K562 (cell line): ENCODE results near the gene NDUFA6. TPM values are rescaled to one million over a fixed set of nuclear protein-coding genes. Genes with fewer than 3 reads are reported as not detected.
A peak's percentile ranks its signal among the peaks of the same experiment; 100 is the strongest.
"Not testable (repeated sequence)": the region's sequence is repeated elsewhere in the genome, so short reads cannot be mapped to it uniquely, and the experiment has no call there.

Source experiments
- ATAC-seq: fragments of 200-7000 bp; cut with Tn5 transposase; 3 replicates; pipeline ENCODE4 v1.9.1; 2020; ENCODE audit warnings: moderate library complexity
- BruUV-seq: library from RNA; stranded (reverse); fragments of 400-500 nt; replicated peaks from 2 replicates; lab custom pipeline; 2021; lab: Mats Ljungman, UMichigan
- CTCF ChIA-PET: fragments of 300-600 bp; formaldehyde crosslinking; extraction: SDS; loops from one replicate; lab custom pipeline; 2021; ENCODE audit warnings: low intra/inter-chr PET ratio; lab: Yijun Ruan, JAX
- POLR2A ChIA-PET: fragments of 300-600, 350-650 bp; sonication (Branson Sonifier 250); formaldehyde crosslinking; extraction: SDS; loops from one replicate; lab custom pipeline; 2021; ENCODE audit warnings: antibody characterized with exemption, inconsistent platforms; lab: Yijun Ruan, JAX
- DNase-seq, 4 experiments: peaks; one replicate each; pipeline versions ENCODE4 v3.0.0 to v3.0.0-alpha.2; 2011 to 2018; ENCODE audit warnings: low spot score in 3 of 4, mixed read lengths in 3 of 4; ENCODE audit errors: extremely low read depth in 1 of 4
- FAIRE-seq: peaks from 2 replicates; lab custom pipeline; 2011; peaks lifted over from hg19 to GRCh38; lab: Jason Lieb, UNC
- H2AFZ ChIP-seq: 2 replicates; pipeline ENCODE4 v1.6.0; 2011; ENCODE audit warnings: low read depth, low read length, control low read depth, inconsistent platforms
- H3K27ac ChIP-seq: fragments of 200-600 bp; 3 replicates; pipeline ENCODE4 v1.8.0; 2011; ENCODE audit warnings: low read depth, mild to moderate bottlenecking, control low read depth, inconsistent platforms, low read length, moderate library complexity, mixed read lengths; ENCODE audit errors: extremely low read depth
- H3K27me3 ChIP-seq, 2 experiments: fragments of 300-600 bp in 1 of 2; 2 replicates in 1 of 2; 3 replicates in 1 of 2; pipeline versions ENCODE4 v1.6.0 to v1.8.0; 2011; ENCODE audit warnings: inconsistent platforms in 2 of 2, low read length in 2 of 2, mild to moderate bottlenecking in 1 of 2, mixed read lengths in 1 of 2, moderate library complexity in 1 of 2; ENCODE audit not compliant: control insufficient read depth in 2 of 2, insufficient read depth in 2 of 2
- H3K36me3 ChIP-seq: fragments of 300-600 bp; 3 replicates; pipeline ENCODE4 v1.8.0; 2011; ENCODE audit warnings: mild to moderate bottlenecking, low read length, inconsistent platforms; ENCODE audit not compliant: control insufficient read depth, insufficient read depth
- H3K4me1 ChIP-seq, 2 experiments: fragments of 200-600 bp in 1 of 2; replicated peaks in 1 of 2; 2 replicates in 1 of 2; 3 replicates in 1 of 2; pipeline versions ENCODE4 v1.5.1 to v1.8.0; 2011; ENCODE audit warnings: inconsistent platforms in 2 of 2, low read length in 2 of 2, mild to moderate bottlenecking in 1 of 2, mixed read lengths in 1 of 2, moderate library complexity in 1 of 2; ENCODE audit not compliant: control insufficient read depth in 2 of 2, insufficient read depth in 2 of 2
- H3K4me2 ChIP-seq: 2 replicates; pipeline ENCODE4 v1.6.1; 2011; ENCODE audit warnings: low read length, control low read depth, inconsistent platforms, mixed read lengths; ENCODE audit not compliant: insufficient read depth
- H3K4me3 ChIP-seq: fragments of 200-600 bp; sonication (generic), shearing (Covaris generic); 2 replicates; pipeline ENCODE4 v1.5.1; 2016; ENCODE audit warnings: control low read depth, inconsistent platforms
- H3K79me2 ChIP-seq: fragments of 200-600 bp; 3 replicates; pipeline ENCODE4 v1.8.0; 2011; ENCODE audit warnings: low read length, inconsistent platforms; ENCODE audit not compliant: control insufficient read depth, insufficient read depth
- H3K9ac ChIP-seq, 2 experiments: 2 replicates each; pipeline versions ENCODE4 v1.6.0 to v1.6.1; 2011; ENCODE audit warnings: low read depth in 2 of 2, low read length in 2 of 2, control low read depth in 1 of 2, inconsistent platforms in 1 of 2, mild to moderate bottlenecking in 1 of 2, mixed read lengths in 1 of 2; ENCODE audit not compliant: insufficient read depth in 1 of 2
- H3K9me1 ChIP-seq: one replicate; pipeline ENCODE4 v1.6.0; 2011; ENCODE audit warnings: inconsistent platforms, mild to moderate bottlenecking, low read length, moderate library complexity; ENCODE audit not compliant: control insufficient read depth, insufficient read depth
- H3K9me3 ChIP-seq: replicated peaks from 2 replicates; pipeline ENCODE4 v1.5.1; 2011; ENCODE audit warnings: low read depth, low read length, inconsistent platforms; ENCODE audit not compliant: control insufficient read depth, insufficient read depth
- H4K20me1 ChIP-seq: replicated peaks from 2 replicates; pipeline ENCODE4 v1.6.1; 2011; ENCODE audit warnings: low read length, inconsistent platforms, mixed read lengths; ENCODE audit not compliant: control insufficient read depth, insufficient read depth
- ARID2 ChIP-seq: fragments of 450-650 bp; IDR thresholded peaks from 2 replicates; pipeline ENCODE4 v1.6.1; 2017; ENCODE audit warnings: antibody characterized with exemption, mild to moderate bottlenecking
- KDM4B ChIP-seq, 2 experiments: fragments of 450-650 bp in 1 of 2; sonication (generic) in 1 of 2; IDR thresholded peaks; 2 replicates each; pipeline ENCODE4 v1.6.1; 2016 to 2017; ENCODE audit warnings: borderline replicate concordance in 2 of 2, antibody characterized with exemption in 1 of 2, low read depth in 1 of 2, mild to moderate bottlenecking in 1 of 2
- NBN ChIP-seq: fragments of 450-650 bp; IDR thresholded peaks from 2 replicates; pipeline ENCODE4 v1.6.1; 2016; ENCODE audit warnings: low read depth, mild to moderate bottlenecking
- whole genome bisulfite sequencing: fragments of 100-300 bp; shearing (Covaris generic); methylation state at CpG from one replicate; pipeline ENCODE4 v1.1.6; 2016; ENCODE audit warnings: low coverage, mixed read lengths; ENCODE audit not compliant: insufficient coverage; ENCODE audit errors: missing lambda C conversion rate; 5-methylcytosine and 5-hydroxymethylcytosine counted together
- in situ Hi-C: fragments of 300-500 bp; cut with MboI; formaldehyde crosslinking; loops from 4 replicates; pipeline ENCODE4 v1.15.0; 2018; ENCODE audit warnings: inconsistent platforms, mixed read lengths
- intact Hi-C: fragments of 100-400 bp; cut with micrococcal nuclease; formaldehyde crosslinking; loops from 2 replicates; pipeline ENCODE4 v1.14.2; 2022
- polyA plus RNA-seq, 8 experiments: library from polyadenylated mRNA; depleted of rRNA in 4 of 8; stranded (reverse) in 5 of 8; unstranded in 3 of 8; fragments of >200 nt; fragmentation: Nextera tagmentation in 2 of 8; fragmentation: Illumina TruSeq in 1 of 8; extraction: Ambion mirVana in 2 of 8; extraction: Trizol in 1 of 8; gene quantifications; 2 replicates each; pipeline versions ENCODE4 v1.2.1 to v1.2.3, GENCODE V29; 2011 to 2014; ENCODE audit warnings: inconsistent platforms in 1 of 8, missing spikeins in 1 of 8
- total RNA-seq, 7 experiments: library from RNA; depleted of rRNA in 6 of 7; stranded (reverse); fragments of >200 nt in 6 of 7; fragmentation: Illumina TruSeq in 2 of 7; extraction: Trizol in 2 of 7; gene quantifications; 2 replicates each; pipeline versions ENCODE4 v1.2.1 to v1.2.3, GENCODE V29; 2011 to 2021; ENCODE audit warnings: low replicate concordance in 1 of 7
- TF ChIP-seq, protein P1 (sequence below): sonication (generic); formaldehyde crosslinking; IDR thresholded peaks from 2 replicates; pipeline ENCODE4 v1.8.0; 2022; ENCODE audit warnings: mild to moderate bottlenecking, missing genetic modification reagents
- TF ChIP-seq, protein P2 (sequence below): IDR thresholded peaks from 2 replicates; pipeline ENCODE4 v1.6.1; 2011; ENCODE audit warnings: borderline replicate concordance, low read depth, mild to moderate bottlenecking, moderate library complexity, low read length; ENCODE audit not compliant: insufficient read depth, poor library complexity, severe bottlenecking
- TF ChIP-seq, protein P3 (sequence below): IDR thresholded peaks from 2 replicates; pipeline ENCODE4 v1.6.1; 2016; ENCODE audit warnings: missing genetic modification characterization, missing compliant biosample characterization

Gene NDUFA6
- total and polyA plus RNA-seq, 9 of the 15 experiments (the other 6 are each of a cell fraction or from before 2014, with no cell fraction given), result 90.0 to 474 (median 128) TPM

DNA sequence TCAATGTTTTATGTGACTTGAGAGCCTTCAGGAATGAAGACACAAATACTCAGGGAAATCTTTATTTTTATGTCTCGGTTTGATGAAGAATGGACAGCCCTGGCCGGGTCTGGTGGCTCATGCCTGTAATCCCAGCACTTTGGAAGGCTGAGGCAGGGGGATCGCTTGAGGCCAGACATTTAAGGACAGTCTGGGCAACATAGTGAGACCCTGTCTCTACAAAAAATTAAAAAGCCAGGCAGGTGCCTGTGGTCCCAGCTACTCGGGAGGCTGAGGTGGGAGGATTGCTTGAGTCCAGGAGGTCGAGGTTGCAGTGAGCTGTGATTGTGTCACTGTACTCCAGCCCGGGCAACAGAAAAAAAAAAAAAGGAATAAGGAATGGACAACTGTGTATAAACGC, 19.1 kb downstream of the NDUFA6 start:
- H4K20me1 ChIP-seq, in situ Hi-C loops, H3K9me3 ChIP-seq, DNase-seq, ATAC-seq, POLR2A ChIA-PET, CTCF ChIA-PET, FAIRE-seq, BruUV-seq, H3K9me1 ChIP-seq, H3K27me3 ChIP-seq: not testable (repeated sequence)
- Histone ChIP-seq H2AFZ (peak overlapping the region; percentile 91; the same call in 1 of the 2 replicates), H3K4me1 (peaks cover 19 to 42% of the 10 kb centered on the region in 2 experiments; a peak in 4 of 5 replicates), H3K4me3 (peak overlapping the region; percentile 54), H3K79me2 (peaks cover 21% of the 10 kb centered on the region), H3K27ac (peak overlapping the region; percentile 84; the same call in 2 of the 3 replicates), H3K4me2 (peak overlapping the region; percentile 97), H3K36me3 (peaks cover 21% of the 10 kb centered on the region; the same call in 1 of the 3 replicates), H3K9ac (peak overlapping the region; percentile 66 to 81; a peak in 3 of 4 replicates)
- intact Hi-C loops, result loop anchor here (10.0 kb wide), 1 partner anchor 107 kb away; the partner anchor contains the start of gene SEPTIN3
- 22% methylated on average over 5 of the region's 7 CpGs for WGBS

DNA sequence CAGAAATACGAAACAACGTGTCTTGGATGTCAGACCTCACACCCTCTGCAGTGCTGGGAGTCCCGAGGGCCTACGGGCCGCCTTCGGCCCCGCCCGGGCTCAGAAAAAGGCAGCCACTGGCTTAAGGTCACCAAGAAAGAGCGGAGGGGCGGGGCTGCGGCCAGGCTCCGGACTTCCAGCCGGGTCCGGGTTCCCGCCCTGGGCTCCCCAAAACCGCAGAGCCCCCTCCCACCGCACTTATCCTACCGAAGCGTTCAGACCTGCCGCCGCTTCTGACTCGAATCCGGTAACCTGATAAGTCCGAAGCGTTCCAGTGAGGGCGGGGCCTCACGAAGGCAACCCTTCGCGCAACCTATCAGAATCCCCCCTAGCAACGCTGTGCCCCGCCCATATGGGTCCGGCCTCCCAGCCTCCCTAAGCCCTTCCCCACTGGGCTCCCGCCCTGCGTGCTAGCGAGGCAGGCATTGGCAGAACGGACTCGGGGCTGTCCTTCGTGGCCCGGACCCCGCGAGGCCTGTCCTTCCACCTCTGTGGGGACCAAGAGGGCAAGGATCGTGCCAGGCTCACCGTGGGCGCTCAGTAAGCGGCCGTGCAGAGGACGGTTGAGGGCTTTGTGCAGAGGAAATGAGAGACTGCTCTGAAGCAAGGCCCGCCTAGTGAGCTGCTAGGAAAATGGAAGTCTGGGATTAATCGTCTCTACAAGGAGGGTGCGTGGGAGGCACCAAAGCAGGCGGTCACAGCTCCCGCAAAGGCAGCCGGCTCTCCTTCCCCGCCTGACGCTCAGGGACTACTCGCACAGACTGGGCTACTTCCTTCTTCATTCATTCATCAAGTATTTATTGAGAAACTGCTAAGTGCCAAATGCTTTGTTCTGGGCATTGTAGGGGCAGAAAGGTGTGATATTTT, 19.8 kb downstream of the NDUFA6 start, which contains the start of gene NAGA:
Gene NAGA (minus strand): TSS at position 296 of the 906 bp plus-strand sequence. CDS start 515 bp downstream, outside the sequence.
- Histone ChIP-seq H3K27me3 (no peaks in the 10 kb centered on the region), H3K27ac (peak within 1 kb of the TSS; percentile 84), H3K4me1 (peaks cover 19 to 42% of the 10 kb centered on the region in 2 experiments; a peak in 4 of 5 replicates), H3K4me2 (peak within 1 kb of the TSS; percentile 97), H3K4me3 (peak within 1 kb of the TSS; percentile 54), H3K79me2 (peaks cover 21% of the 10 kb centered on the region), H3K9me3 (no peaks in the 10 kb centered on the region), H3K9ac (peak within 1 kb of the TSS; percentile 81 to 94), H3K9me1 (peaks cover 2% of the 10 kb centered on the region), H2AFZ (peak within 1 kb of the TSS; percentile 91), H4K20me1 (no peaks in the 10 kb centered on the region), H3K36me3 (peaks cover 23% of the 10 kb centered on the region; the same call in 1 of the 3 replicates)
- peak; percentile 97 for ATAC-seq
- peak; percentile 88 to 98 (median 91) for DNase-seq
- in situ Hi-C loops, result no loop called here
- intact Hi-C loops, result loop anchor here (10.0 kb wide), 1 partner anchor 106 kb away; the partner anchor contains the start of gene SEPTIN3
- POLR2A ChIA-PET, result interaction anchor here (0.7 to 1.6 kb wide), 4 partner anchors 8 to 20 kb away, joined by 3 to 7 read pairs (median 5); partner anchors contain the start of genes NDUFA6 and SMDT1
- BruUV-seq, result TSS peak; percentile 92
- 1% methylated on average over 43 of the region's 56 CpGs for WGBS
- FAIRE-seq, result peak; percentile 97
- CTCF ChIA-PET, result no interaction called here
- TF ChIP-seq NBN, result 0 out of 2 replicates have a peak, but pooled peaks have one; percentile 40
- TF ChIP-seq, protein P1, sequence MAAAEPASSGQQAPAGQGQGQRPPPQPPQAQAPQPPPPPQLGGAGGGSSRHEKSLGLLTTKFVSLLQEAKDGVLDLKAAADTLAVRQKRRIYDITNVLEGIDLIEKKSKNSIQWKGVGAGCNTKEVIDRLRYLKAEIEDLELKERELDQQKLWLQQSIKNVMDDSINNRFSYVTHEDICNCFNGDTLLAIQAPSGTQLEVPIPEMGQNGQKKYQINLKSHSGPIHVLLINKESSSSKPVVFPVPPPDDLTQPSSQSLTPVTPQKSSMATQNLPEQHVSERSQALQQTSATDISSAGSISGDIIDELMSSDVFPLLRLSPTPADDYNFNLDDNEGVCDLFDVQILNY (CRISPR knock-in tag), result 0 out of 2 replicates have a peak, but pooled peaks have one; percentile 63
- TF ChIP-seq, protein P2, sequence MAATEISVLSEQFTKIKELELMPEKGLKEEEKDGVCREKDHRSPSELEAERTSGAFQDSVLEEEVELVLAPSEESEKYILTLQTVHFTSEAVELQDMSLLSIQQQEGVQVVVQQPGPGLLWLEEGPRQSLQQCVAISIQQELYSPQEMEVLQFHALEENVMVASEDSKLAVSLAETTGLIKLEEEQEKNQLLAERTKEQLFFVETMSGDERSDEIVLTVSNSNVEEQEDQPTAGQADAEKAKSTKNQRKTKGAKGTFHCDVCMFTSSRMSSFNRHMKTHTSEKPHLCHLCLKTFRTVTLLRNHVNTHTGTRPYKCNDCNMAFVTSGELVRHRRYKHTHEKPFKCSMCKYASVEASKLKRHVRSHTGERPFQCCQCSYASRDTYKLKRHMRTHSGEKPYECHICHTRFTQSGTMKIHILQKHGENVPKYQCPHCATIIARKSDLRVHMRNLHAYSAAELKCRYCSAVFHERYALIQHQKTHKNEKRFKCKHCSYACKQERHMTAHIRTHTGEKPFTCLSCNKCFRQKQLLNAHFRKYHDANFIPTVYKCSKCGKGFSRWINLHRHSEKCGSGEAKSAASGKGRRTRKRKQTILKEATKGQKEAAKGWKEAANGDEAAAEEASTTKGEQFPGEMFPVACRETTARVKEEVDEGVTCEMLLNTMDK, result no peak
- TF ChIP-seq, protein P3, sequence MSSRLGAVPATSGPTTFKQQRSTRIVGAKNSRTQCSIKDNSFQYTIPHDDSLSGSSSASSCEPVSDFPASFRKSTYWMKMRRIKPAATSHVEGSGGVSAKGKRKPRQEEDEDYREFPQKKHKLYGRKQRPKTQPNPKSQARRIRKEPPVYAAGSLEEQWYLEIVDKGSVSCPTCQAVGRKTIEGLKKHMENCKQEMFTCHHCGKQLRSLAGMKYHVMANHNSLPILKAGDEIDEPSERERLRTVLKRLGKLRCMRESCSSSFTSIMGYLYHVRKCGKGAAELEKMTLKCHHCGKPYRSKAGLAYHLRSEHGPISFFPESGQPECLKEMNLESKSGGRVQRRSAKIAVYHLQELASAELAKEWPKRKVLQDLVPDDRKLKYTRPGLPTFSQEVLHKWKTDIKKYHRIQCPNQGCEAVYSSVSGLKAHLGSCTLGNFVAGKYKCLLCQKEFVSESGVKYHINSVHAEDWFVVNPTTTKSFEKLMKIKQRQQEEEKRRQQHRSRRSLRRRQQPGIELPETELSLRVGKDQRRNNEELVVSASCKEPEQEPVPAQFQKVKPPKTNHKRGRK (tag), result no peak
- TF ChIP-seq KDM4B (IDR thresholded peaks at IDR 0.05; ENCODE audit: borderline replicate concordance in 2 of 2, low read depth in 1 of 2), result no peak
- TF ChIP-seq ARID2, result no peak
